HG03175 (cell line): ENCODE data around the gene RAB5A.
A peak's percentile ranks its signal among the peaks of the same experiment; 100 is the strongest.
"Not testable (repeated sequence)": the region's sequence is repeated elsewhere in the genome, so short reads cannot be mapped to it uniquely, and the experiment has no call there.

Source experiments
- ATAC-seq: cut with Tn5 transposase; IDR thresholded peaks from one replicate; pipeline ENCODE4 v1.9.1; 2021; ENCODE audit warnings: mild to moderate bottlenecking, moderate library complexity; ENCODE audit not compliant: unreplicated experiment

The RAB5A gene

DNA sequence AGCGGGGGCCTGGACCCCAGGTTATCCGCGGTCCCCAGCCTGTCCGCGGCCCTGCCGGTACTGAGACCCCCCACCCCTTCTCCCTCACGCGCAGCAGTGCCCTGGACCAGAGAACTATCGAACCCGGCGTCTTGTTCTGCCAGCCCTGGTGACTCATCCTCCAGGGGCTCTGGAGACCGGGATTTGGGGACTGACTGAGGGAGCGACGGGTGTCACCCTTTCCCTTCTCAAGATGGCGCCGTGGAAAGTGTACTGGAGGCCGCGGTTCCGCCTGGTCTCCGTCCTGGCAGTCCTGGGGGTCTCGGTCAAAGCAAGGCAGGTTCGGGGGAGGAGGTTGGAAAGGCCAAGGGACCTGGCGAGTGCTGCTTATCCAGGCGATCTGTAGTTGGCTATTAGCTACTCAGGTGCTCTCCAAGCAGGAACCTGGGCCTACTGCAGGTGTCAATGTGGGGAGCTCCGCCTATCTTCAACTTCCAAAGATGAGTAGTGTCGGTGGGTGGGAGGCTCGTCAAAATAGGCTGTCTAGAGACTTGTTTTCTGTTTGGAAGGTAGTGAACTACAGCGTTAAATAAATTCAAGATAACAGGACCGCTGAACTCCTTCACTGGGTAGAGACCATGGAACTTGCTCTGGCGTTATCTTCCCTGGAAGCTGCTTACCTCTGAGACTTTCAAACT lies 790 bp downstream of the RAB5A start:
- ATAC-seq, result peak; percentile 22

- ATAC-seq, result no peak
Observed at GRCh38 chr3:19948226-19948591, 1.3 kb downstream of the RAB5A start.

GRCh38 chr3:19950316-19950715 lies 3.4 kb downstream of the RAB5A start:
- ATAC-seq, result no peak

- ATAC-seq, result no peak
Observed at GRCh38 chr3:19954676-19955075, 7.8 kb downstream of the RAB5A start.

DNA sequence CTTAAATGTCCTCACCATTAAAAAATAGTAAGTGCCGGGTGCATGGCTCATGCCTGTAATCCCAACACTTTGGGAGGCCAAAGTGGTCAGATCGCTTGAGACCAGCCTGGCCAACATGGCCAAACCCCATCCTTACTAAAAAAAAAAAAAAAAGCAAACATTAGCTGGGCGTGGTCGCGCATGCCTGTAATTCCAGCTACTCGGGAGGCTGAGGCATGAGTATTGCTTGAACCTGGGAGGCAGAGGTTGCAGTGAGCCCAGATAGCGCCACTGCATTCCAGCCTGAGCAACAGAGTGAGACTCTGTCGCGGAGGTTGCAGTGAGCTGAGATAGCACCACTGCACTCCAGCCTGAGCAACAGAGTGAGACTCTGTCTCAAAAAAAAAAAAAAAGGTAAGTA lies 10.5 kb downstream of the RAB5A start:
- not testable (repeated sequence) for ATAC-seq

- no peak for ATAC-seq
Observed at GRCh38 chr3:19959505-19959904, 12.6 kb downstream of the RAB5A start.

DNA sequence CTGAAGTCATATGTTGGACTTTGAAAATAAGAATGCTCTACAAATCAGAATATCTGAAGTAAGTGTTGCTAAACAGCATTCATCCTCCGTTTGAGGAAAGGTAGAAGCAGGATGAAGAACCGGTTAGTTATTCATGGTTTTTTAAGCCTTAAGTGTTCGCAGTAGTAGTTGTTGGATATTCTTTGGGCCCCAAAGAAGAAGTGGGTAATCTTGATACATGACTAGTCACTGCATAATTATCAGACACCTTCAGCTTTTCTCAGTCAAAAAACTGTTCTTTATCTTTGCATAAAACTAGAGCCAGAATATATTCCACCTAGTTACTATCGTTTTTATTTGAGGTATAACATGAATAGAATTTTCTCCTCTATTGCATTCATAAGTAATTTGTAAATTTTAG lies 13.8 kb downstream of the RAB5A start:
- no peak for ATAC-seq

GRCh38 chr3:19961960-19962359 lies 15.1 kb downstream of the RAB5A start:
- no peak for ATAC-seq

- ATAC-seq, result no peak
Observed at GRCh38 chr3:19967208-19967607, 20.3 kb downstream of the RAB5A start.

DNA sequence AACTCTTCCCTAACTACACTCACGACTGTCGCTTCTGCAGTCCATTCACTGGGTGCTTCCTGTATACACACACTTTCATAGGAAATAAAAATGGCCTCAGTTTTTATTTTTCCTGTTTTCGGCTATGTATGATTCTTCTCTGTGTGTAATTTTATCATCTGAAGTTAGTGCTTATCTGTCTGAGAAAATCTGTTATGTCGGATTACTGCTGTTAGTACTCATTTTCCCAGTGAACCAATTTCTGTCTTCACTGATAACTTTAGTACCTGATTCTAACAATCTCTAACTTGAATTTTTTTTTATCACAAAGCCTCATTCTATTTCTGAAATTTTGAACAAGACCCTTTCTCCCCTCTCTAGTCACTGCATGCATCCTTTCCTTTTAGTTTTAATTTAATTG lies 20.9 kb downstream of the RAB5A start:
- ATAC-seq, result no peak

DNA sequence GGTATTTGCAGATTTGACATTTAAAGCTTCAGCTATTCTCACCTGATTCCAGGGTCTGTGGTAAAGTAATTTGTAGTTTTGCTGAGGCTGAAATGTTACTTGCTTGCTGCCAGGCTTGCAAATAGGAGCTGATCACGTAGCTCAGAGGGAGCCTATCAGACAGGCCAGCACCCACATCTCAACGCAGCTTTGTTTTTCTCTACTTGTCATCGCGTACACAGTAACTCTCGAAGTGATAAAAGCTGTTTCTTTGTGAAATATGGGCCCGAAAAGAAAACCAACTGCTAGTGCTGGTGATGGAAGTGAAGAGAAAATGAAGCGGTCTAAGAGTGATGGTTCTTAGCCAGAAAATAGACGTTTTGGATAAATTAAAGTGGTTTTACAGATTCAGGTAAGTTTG lies 23.4 kb downstream of the RAB5A start:
- ATAC-seq, result no peak

DNA sequence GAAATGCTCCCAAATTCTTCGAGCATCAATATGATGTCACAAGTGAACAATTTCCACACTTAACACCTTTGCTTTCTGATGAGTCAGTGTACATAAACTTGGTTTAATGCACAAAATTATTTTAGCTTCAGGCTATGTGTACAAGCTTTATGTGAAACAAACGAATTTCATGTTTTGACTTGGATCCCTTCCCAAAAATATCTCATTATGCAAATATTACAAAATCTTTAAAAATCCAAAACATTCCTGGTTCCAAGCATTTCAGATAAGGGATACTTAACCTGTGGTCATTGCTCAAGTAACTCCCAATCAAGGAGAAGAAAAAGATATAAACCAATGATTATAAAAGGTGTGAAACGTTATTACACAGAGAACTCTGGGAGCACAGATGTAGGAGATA lies 25.2 kb downstream of the RAB5A start:
- ATAC-seq, result no peak

- ATAC-seq, result not testable (repeated sequence)
Observed at GRCh38 chr3:19988904-19989303, 42.0 kb downstream of the RAB5A start.

DNA sequence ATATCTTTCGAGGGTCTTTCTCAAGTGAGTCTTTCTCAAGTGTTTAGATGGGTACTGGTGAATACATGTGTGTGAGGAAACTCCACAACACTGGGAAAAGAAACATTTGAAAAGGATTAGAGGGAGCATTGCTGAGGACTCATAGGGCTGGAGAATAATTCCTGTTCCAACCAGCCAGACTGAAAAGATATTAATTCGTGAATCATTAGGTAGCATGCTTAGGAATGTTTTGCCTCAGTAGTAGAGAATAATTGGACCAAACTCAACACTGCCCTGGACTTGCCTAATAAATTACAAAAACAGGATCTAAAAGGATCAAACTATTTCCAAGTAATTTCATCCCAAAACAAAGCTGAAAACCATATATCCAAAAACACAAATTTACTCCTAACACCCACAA lies 47.9 kb downstream of the RAB5A start:
- ATAC-seq, result no peak

DNA sequence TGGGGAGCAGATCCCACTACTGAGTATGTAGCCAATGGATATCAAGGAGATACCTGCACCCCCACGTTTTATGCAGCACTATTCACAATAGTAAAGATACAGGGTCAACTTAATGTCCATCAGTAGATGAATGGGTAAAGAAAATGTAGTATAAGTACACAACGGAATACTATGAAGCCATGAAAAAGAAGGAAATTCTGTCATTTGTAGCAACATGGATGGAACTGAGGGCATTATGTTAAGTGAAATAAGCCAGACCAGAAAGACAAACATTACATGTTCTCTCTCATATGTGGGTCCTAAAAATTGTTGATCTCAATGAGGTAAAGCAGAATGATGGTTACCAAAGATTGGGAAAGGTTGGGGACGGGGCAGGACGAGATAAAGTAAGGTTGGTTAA lies 50.6 kb downstream of the RAB5A start:
- ATAC-seq, result no peak

GRCh38 chr3:20001932-20002331 lies 55.0 kb downstream of the RAB5A start:
- no peak for ATAC-seq

- no peak for ATAC-seq
Observed at GRCh38 chr3:20007960-20008359, 61.1 kb downstream of the RAB5A start.

DNA sequence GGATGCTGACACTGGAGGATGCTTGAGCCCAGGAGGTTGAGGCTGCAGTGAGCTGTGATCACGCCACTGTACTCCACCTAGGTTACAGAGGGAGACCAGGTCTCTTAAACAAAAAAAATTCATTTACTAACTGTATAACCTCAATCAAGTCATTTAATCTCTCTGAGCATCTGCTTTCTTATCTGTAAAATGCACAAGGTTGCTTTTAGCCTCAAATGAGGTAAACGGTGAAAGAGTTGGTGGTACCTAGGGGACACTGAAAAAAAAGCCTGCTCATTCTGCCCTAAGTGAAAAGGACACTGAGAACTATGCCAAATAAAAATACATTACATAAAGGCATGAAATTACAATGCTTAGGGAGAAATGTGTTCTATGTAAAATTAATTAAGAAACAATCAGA lies 61.7 kb downstream of the RAB5A start:
- ATAC-seq, result no peak

- no peak for ATAC-seq
Observed at GRCh38 chr3:20012164-20012563, 65.3 kb downstream of the RAB5A start, which contains the start of gene PP2D1. Gene PP2D1, minus strand, starts transcription at chr3:20012264. Its CDS starts 192 bp downstream, at chr3:20012072.

DNA sequence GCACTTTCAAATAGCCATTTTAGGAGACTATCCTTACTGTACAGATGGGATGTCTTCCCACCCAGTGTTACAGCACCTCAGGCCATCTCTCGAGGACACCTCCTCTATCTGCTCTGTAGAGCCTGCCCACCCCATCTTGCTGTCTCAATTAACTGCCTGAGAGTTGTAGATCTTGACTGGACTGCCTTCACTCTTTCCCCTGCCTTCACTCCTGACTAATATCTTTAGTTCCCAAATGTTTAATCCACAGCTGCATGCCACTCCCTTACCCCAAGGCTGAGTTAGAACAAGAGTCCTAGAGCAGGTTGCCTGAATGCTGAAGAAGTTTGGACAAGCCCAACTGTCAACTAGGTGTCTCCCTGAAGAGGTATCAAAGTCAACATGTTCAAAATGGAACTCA lies 66.5 kb downstream of the RAB5A start:
- no peak for ATAC-seq

DNA sequence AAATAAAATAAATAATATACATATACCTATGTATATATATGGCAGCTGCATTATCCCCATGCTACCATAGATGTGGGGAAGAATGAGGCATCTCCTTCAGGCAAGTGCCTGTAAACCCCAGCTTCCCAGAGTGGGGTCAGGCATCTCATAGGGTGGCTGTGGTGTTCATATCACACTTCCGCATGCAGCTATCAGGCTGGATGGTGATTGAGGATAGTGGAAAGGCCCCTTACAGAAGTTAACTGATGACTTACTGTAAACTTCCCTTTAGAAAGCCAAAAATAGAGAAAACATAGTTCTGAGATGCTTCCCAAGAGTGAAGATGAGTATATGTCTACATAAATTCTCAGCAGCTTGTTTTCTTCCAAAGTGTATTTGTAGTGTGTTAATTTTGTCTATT lies 68.6 kb downstream of the RAB5A start:
- ATAC-seq, result no peak

- not testable (repeated sequence) for ATAC-seq
Observed at GRCh38 chr3:20016076-20016475, 69.2 kb downstream of the RAB5A start.

GRCh38 chr3:20022954-20023622 lies 76.2 kb downstream of the RAB5A start:
- no peak for ATAC-seq
